NB4 (cell line): ENCODE data around the gene WFDC6.

Experiments
- CTCF ChIP-seq: IDR thresholded peaks from one replicate; pipeline ENCODE4 v1.5.1; 2012; ENCODE audit warnings: low read depth, low read length
- MAX ChIP-seq: IDR thresholded peaks from 2 replicates; pipeline ENCODE4 v1.6.1; 2011; ENCODE audit warnings: low read depth, low read length
- MYC ChIP-seq: IDR thresholded peaks from 2 replicates; pipeline ENCODE4 v1.6.1; 2011; ENCODE audit warnings: low read depth, low read length
- POLR2A ChIP-seq: IDR thresholded peaks from 2 replicates; pipeline ENCODE4 v1.6.1; 2011; ENCODE audit warnings: mild to moderate bottlenecking; ENCODE audit not compliant: insufficient read length; ENCODE audit errors: extremely low read depth

GRCh38 chr20:45575931-45576330 is 36.6 kb upstream of the WFDC6 start:
- TF ChIP-seq CTCF: no peak
- TF ChIP-seq MYC: no peak
- no peak for TF ChIP-seq MAX
- no peak for TF ChIP-seq POLR2A
